ENCODE results near the gene GULP1.
"Not testable (repeated sequence)": the region's sequence is repeated elsewhere in the genome, so short reads cannot be mapped to it uniquely, and the experiment has no call there.

Gene GULP1

GRCh38 chr2:188295067-188295685 is 3.5 kb downstream of the GULP1 start:
- ChIA-PET CTCF (interaction anchor here (0.9 kb wide), 1 partner anchor 14 kb away, joined by 3 read pairs; no protein-coding TSS in a partner anchor), POLR2A (no interaction called here)
- DNase-seq (ENCODE audit: extremely low spot score) = no peak
- TF ChIP-seq, protein P1, sequence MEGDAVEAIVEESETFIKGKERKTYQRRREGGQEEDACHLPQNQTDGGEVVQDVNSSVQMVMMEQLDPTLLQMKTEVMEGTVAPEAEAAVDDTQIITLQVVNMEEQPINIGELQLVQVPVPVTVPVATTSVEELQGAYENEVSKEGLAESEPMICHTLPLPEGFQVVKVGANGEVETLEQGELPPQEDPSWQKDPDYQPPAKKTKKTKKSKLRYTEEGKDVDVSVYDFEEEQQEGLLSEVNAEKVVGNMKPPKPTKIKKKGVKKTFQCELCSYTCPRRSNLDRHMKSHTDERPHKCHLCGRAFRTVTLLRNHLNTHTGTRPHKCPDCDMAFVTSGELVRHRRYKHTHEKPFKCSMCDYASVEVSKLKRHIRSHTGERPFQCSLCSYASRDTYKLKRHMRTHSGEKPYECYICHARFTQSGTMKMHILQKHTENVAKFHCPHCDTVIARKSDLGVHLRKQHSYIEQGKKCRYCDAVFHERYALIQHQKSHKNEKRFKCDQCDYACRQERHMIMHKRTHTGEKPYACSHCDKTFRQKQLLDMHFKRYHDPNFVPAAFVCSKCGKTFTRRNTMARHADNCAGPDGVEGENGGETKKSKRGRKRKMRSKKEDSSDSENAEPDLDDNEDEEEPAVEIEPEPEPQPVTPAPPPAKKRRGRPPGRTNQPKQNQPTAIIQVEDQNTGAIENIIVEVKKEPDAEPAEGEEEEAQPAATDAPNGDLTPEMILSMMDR (IDR thresholded peaks at IDR 0.05; ENCODE audit: control extremely low read depth, extremely low read depth, low read depth, missing control alignments) = no peak

- ChIA-PET POLR2A (no interaction called here), CTCF (interaction anchor here (0.9 kb wide), 1 partner anchor 11 kb away, joined by 3 read pairs; no protein-coding TSS in a partner anchor)
- no peak for DNase-seq (ENCODE audit: extremely low spot score)
- TF ChIP-seq, protein P1 (IDR thresholded peaks at IDR 0.05; ENCODE audit: control extremely low read depth, extremely low read depth, low read depth, missing control alignments) = no peak
These were observed 6.3 kb downstream of the GULP1 start for GRCh38 chr2:188297978-188298377.

- DNase-seq (ENCODE audit: extremely low spot score); POLR2A ChIA-PET: not testable (repeated sequence)
- CTCF ChIA-PET = interaction anchor here (0.9 kb wide), 1 partner anchor 10 kb away, joined by 3 read pairs; no protein-coding TSS in a partner anchor
These were observed 7.3 kb downstream of the GULP1 start for GRCh38 chr2:188298937-188299371.

DNA sequence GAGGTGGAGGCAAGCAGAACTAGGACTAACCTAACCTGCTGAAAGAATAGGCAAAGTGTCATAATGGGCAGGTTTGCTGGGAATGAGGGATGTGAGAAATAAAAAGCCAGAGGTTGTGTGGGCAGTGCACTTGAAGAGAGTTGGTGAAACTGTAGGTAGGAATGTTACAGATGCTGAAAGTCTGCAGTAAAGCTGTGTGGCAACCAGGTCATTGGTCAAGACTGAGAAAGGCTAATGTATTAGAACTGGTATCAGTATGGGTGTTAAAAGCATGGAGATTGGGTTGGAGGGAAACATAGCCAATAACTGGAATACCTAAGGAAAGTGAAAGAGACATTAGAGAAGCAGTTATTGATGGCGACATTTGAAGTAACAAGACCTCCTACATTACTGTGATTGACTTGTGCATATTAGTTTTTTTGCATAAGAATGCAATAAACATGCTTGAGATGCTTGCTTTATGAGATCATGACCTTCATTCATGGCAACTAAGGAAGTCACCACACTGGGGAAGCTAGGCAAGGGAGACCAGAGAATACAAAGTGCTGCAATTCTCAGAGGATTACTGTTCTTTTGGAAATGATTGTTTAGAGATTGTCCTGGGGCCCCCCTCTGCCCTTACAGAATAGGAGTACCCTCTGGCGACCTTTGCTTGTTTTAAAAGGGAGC is 11.8 kb downstream of the GULP1 start:
- TF ChIP-seq, protein P1 (IDR thresholded peaks at IDR 0.05; ENCODE audit: control extremely low read depth, extremely low read depth, low read depth, missing control alignments) = no peak
- POLR2A ChIA-PET = no interaction called here
- DNase-seq (ENCODE audit: extremely low spot score) = no peak
- CTCF ChIA-PET = no interaction called here

DNA sequence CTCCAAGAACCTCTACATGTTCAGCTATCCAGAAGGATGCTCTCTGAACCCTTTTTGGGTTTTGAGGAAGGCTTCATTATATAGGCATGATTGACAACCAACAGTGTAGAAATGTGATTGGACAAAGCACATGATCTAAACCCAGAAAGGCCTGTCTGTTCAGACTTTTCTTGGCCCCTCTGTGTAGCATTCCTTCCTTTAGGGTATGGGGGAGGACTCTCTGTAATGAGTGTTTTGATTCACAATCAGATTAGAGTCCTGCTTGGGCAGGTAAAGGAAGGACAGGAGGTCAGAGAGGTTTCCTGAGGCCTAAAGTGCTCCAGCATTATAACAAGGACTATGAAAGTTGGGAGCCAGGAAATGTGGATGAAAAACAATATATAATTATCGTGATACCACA is 13.6 kb downstream of the GULP1 start:
- POLR2A ChIA-PET = no interaction called here
- CTCF ChIA-PET = interaction anchor here (1.4 kb wide), 1 partner anchor 38 kb away, joined by 3 read pairs; no protein-coding TSS in a partner anchor
- no peak for DNase-seq (ENCODE audit: extremely low spot score)
- TF ChIP-seq, protein P1 (IDR thresholded peaks at IDR 0.05; ENCODE audit: control extremely low read depth, extremely low read depth, low read depth, missing control alignments) = no peak

GRCh38 chr2:188306271-188306670 is 14.6 kb downstream of the GULP1 start:
- POLR2A ChIA-PET = no interaction called here
- TF ChIP-seq, protein P1 (IDR thresholded peaks at IDR 0.05; ENCODE audit: control extremely low read depth, extremely low read depth, low read depth, missing control alignments) = no peak
- CTCF ChIA-PET = no interaction called here
- no peak for DNase-seq (ENCODE audit: extremely low spot score)

GRCh38 chr2:188307850-188308283 is 16.2 kb downstream of the GULP1 start:
- TF ChIP-seq, protein P1 (IDR thresholded peaks at IDR 0.05; ENCODE audit: control extremely low read depth, extremely low read depth, low read depth, missing control alignments) = no peak
- DNase-seq (ENCODE audit: extremely low spot score) = no peak
- ChIA-PET POLR2A (no interaction called here), CTCF (interaction anchor here (2.0 to 2.1 kb wide), 2 partner anchors 15 to 17 kb away, joined by 4 to 8 read pairs; no protein-coding TSS in a partner anchor)
